Germinal center (tissue), 1 donor: ENCODE data around the gene CDH8.
"Not testable (repeated sequence)": the region's sequence is repeated elsewhere in the genome, so short reads cannot be mapped to it uniquely, and the experiment has no call there.

Experiments
- DNase-seq: peaks from one replicate; pipeline ENCODE4 v3.0.0; 2012; ENCODE audit warnings: mixed read lengths, low spot score

CDH8 gene

GRCh38 chr16:61780161-61780560, 256.1 kb downstream of the CDH8 start:
- no peak for DNase-seq

GRCh38 chr16:61770301-61770700, 265.9 kb downstream of the CDH8 start:
- no peak for DNase-seq

- no peak for DNase-seq
These were observed 272.2 kb downstream of the CDH8 start for GRCh38 chr16:61763991-61764390.

- no peak for DNase-seq
These were observed 273.2 kb downstream of the CDH8 start for GRCh38 chr16:61763013-61763412.

DNA sequence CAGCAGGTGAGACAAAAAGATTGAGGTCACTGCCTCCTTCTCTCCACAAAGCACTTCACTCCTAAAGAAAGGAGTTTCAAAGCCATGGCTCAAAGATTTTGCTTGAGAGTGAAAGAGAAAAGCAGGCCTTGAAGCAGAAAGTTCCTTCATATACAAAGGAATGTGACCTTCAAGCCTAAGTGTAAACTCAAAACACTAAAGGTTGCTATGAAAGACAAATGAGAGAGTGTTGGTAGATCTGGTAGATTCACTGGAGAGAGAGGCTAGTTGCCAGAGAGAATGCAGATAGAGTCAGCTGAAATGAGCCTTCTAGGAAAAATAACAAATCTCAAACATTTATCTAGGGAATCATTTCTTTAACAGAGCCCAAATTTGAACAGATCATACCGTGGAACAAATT, 305.2 kb downstream of the CDH8 start:
- no peak for DNase-seq

DNA sequence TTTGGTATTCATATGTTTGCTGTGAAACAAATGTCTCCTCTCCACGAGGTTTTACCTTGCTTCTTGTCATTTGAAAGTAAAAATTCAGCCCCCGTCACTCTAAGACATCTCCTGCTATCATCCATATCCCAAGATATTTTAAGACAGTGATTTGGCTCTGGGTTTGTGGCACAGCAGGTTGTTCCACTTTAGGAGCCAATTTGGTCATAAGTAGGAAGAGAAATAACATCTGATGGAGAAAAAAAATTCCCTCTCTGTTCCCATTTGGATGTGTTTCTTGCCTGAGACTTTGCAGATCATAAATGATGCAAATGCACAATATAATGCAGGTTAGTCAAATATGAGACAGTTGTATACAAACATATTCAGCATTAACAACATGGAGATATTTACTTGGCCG, 309.5 kb downstream of the CDH8 start:
- DNase-seq, result no peak

GRCh38 chr16:61726125-61726524, 310.1 kb downstream of the CDH8 start:
- DNase-seq, result no peak

DNA sequence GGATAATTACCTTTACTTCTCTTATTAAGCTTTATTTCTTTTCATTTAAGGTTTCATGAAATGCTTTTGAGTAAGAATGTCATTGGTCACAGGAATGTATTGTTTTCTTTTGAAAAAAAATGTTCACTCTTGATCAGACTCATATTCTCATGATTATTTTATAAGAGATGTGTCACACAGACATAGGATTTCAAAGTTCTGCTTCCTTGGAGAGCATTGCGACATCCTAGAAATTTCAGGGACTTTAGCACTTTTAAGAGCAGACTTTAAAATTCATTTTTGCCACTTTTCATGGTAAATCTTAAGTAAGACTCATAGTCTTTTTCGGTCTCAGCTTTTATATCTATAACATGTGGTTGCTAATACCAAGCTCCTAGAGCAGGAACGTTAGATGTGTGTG, 314.7 kb downstream of the CDH8 start:
- DNase-seq, result no peak

DNA sequence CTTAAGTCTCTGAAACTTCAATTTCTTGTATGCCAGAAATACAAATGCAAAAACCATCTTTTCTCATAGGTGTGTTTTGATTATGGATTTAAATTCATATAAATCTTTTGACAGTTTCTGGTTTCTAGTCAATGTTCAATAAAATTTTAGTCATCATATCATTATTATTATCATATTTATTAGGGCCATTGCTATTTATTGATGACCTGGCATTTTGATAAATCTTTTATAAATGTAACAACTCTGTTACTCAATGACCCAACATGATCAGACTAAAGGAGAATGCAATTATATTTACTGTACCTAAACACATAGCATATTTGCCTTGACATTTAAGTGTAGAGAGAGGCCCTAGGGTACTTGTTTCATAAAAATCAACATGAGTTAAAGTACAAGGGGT, 320.8 kb downstream of the CDH8 start:
- no peak for DNase-seq

DNA sequence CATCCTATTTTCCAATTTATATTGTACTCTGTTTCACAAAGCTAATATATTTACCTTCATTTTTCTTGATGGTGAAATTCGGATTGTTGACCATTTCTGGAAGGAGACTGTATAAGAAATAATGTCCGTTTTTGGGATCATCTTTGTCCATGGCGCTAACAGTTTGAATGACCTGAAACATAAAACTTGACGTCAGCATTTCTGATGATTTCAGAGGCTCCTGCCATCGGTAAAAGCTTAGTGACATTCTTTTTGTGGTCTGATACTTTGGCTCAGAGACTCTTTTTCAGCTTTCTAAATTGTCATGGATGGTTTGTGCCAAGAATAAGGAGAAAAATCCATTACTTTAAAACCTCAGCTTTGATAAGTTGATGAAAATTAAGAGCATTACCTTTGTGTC, 322.5 kb downstream of the CDH8 start:
- DNase-seq, result no peak

DNA sequence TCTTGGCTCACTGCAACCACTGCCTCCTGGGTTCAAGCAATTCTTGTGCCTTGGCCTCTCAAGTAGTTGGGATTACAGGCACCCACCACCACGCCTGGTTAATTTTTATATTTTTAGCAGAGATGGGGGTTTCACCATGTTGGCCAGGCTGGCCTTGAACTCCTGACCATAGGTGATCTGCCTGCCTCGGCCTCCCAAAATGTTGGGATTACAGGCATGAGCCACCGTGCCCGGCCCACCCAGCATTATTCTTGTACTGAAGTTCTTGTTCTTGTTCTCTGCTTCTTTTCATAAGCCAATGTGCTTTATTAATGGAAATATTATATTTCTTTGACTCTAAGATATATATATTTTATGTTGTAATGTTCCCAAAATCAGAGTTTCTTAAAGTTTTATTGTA, 336.6 kb downstream of the CDH8 start:
- DNase-seq, result not testable (repeated sequence)

GRCh38 chr16:61684541-61684940, 351.7 kb downstream of the CDH8 start:
- DNase-seq, result no peak

GRCh38 chr16:61681673-61682072, 354.6 kb downstream of the CDH8 start:
- no peak for DNase-seq

GRCh38 chr16:61681124-61681523, 355.1 kb downstream of the CDH8 start:
- DNase-seq, result no peak

DNA sequence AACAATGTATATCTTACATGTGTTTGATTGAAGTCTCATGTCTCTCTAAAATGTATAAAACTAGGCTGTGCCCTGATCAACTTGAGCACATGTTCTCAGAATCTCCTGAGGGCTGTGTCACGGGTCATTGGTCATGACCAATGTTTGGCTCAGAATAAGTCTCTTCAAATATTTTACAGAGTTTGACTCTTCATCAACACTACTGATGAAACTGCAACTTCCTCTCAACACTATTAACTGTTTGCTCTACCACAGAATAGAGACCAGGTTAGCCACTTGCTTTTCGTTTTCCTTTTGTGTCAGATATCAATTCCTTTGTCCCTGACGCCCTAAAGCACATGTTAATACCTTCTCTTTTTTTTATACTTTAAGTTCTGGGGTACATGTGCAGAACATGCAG, 358.1 kb downstream of the CDH8 start:
- no peak for DNase-seq

DNA sequence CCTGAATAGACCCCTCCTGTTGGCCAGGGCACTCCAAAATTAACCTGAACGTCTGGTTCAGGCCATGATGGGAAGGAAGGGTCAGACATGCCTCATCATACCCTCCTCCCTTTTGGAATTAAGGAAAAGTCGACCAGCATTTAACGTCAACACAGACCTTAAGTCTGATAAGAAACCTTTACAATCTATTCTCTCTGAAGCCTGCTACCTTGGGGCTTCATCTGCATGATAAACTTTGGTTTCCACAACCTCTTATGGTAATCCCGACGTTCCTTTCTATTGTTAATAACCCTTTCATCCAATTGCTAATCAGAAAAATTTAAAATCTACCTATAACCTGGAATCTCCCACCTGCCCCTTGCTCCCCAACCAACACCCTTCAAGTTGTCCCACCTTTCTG, 358.5 kb downstream of the CDH8 start:
- DNase-seq, result no peak

DNA sequence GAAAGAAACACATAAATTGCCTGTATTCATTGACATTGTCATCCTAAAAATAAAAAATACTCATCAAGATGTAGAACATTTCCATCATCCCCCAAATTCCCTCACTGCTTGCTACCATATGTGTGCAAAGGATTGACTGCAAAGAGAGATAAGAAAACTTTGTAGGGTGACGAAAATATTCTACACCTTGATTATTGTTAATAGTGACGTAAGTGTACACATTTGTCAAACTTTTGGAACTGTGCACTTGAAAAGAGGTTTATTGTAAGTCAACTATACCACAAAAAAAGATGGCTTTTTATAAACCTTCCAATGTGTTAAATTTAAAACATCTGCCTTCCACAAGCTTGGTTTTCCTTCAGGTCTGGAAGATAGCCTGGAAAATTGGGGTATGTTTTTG, 359.5 kb downstream of the CDH8 start:
- DNase-seq, result no peak

DNA sequence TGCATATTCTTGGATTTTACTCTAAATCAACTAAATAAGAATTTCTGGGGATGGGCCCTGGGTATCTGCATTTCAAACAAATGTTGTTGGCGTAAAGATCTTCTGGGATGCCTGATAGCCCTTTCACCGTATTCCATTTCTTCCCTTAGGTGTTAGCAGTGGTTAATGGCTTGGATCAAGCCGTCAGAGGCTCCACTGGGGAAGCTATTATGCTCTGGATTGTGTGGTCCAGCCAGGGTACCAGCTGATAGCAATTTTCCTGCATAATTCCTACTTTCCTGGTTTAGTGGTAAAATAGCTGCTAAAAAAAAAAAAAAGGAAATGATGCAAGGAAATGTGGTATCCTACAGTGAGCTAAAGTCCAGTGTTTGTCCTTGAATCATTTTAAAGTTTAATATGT, 365.1 kb downstream of the CDH8 start:
- DNase-seq, result no peak

DNA sequence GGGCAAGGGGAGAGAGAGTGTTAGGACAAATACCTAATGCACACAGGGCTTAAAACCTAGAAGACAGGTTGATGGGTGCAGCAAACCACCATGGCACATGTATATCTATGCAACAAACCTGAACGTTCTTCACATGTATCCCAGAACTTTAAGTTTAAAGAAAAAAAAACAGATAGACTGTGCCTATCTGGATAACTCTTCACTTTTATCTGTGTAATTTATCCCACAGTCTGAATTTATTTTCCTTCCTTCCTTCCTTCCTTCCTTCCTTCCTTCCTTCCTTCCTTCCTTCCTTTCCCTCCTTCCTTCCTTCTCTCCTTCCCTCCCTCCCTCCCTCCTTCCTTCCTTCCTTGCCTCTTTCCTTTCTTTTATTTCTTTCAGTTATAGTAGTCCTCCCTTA, 370.7 kb downstream of the CDH8 start:
- DNase-seq, result no peak

DNA sequence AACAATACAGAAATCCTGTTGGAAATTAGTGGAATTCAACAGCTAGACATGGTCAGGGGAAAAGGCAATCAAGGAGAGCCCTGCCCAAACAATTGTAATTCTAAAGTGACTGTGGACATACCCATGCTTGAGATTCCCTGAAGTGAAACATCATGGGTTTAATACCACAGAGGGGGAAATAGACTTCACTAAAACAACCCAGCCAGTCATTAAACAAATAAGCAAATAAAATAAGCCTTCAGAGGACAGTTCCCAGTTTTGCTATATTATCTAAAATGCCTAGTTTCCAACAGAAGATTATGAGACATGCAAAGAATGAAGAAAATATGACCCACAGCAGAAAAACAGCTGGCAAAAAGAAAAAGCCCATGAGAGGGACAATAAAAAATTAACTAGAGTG, 376.3 kb downstream of the CDH8 start:
- DNase-seq, result no peak

GRCh38 chr16:61654962-61655361, 381.3 kb downstream of the CDH8 start:
- no peak for DNase-seq

- no peak for DNase-seq
These were observed 382.7 kb downstream of the CDH8 start for GRCh38 chr16:61653544-61653943.

- DNase-seq, result no peak
These were observed 390.7 kb downstream of the CDH8 start for GRCh38 chr16:61645561-61645960.

DNA sequence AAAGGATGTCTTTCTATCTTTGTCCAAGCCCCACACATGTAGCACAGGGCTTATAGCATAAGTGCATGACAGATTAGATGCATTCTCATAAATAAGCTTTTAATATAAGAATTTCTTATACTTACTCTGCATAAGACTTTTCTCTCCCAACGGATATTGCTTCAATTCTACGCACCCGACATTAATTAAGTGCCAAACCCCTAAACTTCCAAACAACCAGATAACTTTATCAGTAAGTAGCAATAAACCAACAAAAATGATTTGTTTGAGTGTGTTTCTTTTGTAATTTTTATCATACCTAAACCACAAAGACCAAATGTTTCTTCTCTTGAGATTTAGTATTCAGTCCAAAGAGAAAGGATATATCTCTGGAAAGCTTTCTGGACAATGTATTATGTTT, 391.5 kb downstream of the CDH8 start:
- DNase-seq, result no peak

GRCh38 chr16:61617219-61617783, 418.9 kb downstream of the CDH8 start:
- no peak for DNase-seq
